ENCODE measurements around the gene DPYD.

Gene DPYD

DNA sequence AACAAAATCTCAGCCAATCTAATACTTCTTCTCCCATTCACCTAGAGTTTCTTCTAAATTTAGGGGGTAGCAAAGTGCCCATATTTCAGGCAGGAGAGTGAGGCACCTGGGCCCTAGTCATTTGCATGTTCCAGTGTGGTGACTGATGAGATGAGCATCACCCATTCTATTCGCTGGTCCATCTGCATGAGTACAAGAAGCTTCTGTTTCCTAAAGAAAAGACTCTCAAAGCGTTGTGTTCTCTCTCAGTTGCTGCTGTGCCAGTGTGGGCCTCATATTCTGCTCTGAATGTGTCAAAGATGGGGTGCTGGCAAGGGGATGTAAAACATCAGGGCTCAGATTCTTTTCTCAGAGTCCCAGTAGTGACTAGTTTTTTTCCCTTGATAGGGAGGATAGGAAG lies 16.1 kb upstream of the DPYD start:
- Histone ChIP-seq H3K27me3 (ENCODE audit: low read length) (no peaks in the 10 kb centered on the region), H3K9me2 (replicated peaks; ENCODE audit: insufficient read depth, low read length) (no peaks in the 10 kb centered on the region), H2AFZ (ENCODE audit: low read depth, low read length, severe bottlenecking) (no peak overlapping the region), H3F3A (ENCODE audit: insufficient read depth) (no peaks in the 10 kb centered on the region), H3K4me3 (ENCODE audit: insufficient read depth, low read length, poor library complexity, severe bottlenecking) (no peak overlapping the region), H3K9ac (ENCODE audit: low read length) (no peak overlapping the region), H4K20me1 (ENCODE audit: low read depth, low read length) (no peaks in the 10 kb centered on the region), H3K4me2 (ENCODE audit: low read depth, low read length, poor library complexity, severe bottlenecking) (no peak overlapping the region), H3K79me2 (ENCODE audit: insufficient read depth, low read length) (no peaks in the 10 kb centered on the region), H3K36me3 (ENCODE audit: low read length) (no peaks in the 10 kb centered on the region), H3K27ac (ENCODE audit: low read depth, low read length) (no peak overlapping the region), H3K9me3 (ENCODE audit: insufficient read depth, low read length) (no peaks in the 10 kb centered on the region)
- no peak for TF ChIP-seq EZH2phosphoT487 (conservative IDR thresholded peaks at IDR 0.05; ENCODE audit: low read length)
- TF ChIP-seq, protein P1, sequence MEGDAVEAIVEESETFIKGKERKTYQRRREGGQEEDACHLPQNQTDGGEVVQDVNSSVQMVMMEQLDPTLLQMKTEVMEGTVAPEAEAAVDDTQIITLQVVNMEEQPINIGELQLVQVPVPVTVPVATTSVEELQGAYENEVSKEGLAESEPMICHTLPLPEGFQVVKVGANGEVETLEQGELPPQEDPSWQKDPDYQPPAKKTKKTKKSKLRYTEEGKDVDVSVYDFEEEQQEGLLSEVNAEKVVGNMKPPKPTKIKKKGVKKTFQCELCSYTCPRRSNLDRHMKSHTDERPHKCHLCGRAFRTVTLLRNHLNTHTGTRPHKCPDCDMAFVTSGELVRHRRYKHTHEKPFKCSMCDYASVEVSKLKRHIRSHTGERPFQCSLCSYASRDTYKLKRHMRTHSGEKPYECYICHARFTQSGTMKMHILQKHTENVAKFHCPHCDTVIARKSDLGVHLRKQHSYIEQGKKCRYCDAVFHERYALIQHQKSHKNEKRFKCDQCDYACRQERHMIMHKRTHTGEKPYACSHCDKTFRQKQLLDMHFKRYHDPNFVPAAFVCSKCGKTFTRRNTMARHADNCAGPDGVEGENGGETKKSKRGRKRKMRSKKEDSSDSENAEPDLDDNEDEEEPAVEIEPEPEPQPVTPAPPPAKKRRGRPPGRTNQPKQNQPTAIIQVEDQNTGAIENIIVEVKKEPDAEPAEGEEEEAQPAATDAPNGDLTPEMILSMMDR (IDR thresholded peaks at IDR 0.05; ENCODE audit: insufficient read depth, low read length, poor library complexity, severe bottlenecking) = no peak

DNA sequence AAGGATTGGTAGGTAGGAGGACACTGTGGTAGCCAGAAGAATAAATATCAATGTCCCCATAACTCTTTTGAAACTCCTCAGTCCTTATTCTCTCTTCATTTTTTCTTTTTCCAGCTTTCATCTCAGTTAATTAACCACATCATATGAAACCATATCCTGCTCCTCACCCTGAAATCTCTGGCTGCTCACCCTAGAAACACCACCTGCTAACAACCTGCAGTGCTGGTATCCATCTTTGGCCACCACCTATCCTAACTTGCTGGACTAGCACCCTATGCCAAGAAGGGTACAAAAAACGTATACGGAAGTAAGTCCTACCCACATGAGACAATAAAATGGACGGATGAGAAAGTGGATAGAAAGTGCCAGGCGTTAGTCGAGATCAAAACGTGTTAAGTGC lies 13.7 kb upstream of the DPYD start:
- no peaks in the 10 kb centered on the region for H3K9me2 ChIP-seq (replicated peaks; ENCODE audit: insufficient read depth, low read length)
- no peak overlapping the region for H2AFZ ChIP-seq (ENCODE audit: low read depth, low read length, severe bottlenecking)
- no peaks in the 10 kb centered on the region for H3K79me2 ChIP-seq (ENCODE audit: insufficient read depth, low read length)
- no peak overlapping the region for H3K27ac ChIP-seq (ENCODE audit: low read depth, low read length)
- no peaks in the 10 kb centered on the region for H3K27me3 ChIP-seq (ENCODE audit: low read length)
- no peaks in the 10 kb centered on the region for H3F3A ChIP-seq (ENCODE audit: insufficient read depth)
- no peak overlapping the region for H3K4me3 ChIP-seq (ENCODE audit: insufficient read depth, low read length, poor library complexity, severe bottlenecking)
- no peak overlapping the region for H3K9ac ChIP-seq (ENCODE audit: low read length)
- no peak overlapping the region for H3K4me2 ChIP-seq (ENCODE audit: low read depth, low read length, poor library complexity, severe bottlenecking)
- no peaks in the 10 kb centered on the region for H4K20me1 ChIP-seq (ENCODE audit: low read depth, low read length)
- no peak for TF ChIP-seq EZH2phosphoT487 (conservative IDR thresholded peaks at IDR 0.05; ENCODE audit: low read length)
- TF ChIP-seq, protein P1 (IDR thresholded peaks at IDR 0.05; ENCODE audit: insufficient read depth, low read length, poor library complexity, severe bottlenecking) = no peak
- H3K9me3 ChIP-seq (ENCODE audit: insufficient read depth, low read length) = no peaks in the 10 kb centered on the region
- H3K36me3 ChIP-seq (ENCODE audit: low read length) = no peaks in the 10 kb centered on the region

DNA sequence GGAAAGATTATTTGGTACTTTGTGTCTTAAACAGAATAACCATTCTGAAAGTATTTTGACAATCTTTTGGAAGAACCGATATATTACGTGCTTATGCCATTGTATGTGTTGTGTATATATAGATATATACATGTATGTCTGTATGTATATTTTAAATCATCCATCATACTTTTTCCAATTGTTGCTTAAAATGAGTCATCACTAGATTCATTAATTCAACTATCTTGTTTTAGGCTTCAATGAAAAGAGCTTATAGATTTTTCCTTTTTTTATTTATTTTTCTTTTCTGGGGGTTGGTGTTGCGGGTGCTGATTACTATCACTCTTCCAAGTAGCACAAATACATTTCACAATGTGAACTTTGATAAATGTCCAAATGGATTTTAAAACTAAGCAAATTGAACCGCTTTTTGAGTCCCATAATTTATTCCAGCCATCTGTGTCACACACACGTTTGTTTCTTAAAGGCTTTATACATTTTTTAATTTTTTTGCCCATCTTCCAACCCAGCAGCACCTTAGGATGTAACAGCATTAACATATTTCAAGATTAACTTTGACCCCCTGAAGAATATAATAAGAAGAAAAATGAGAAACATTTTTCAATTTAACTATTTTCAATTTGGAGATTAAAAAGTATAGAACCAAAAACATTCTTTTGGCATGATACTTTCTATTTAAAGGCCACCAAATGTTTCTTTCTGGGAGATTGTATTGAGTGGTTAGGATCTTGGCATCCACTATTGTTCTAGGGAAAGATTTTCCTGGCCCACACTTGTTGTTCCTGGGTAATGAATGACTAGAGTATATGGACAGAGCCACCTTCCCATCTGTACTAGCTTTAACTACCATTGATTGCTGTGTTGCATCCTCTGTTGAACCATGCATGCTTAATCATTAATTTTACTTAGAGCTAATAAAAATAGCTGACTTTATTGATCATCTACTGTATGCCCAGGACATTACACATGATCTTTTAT lies 9.3 kb upstream of the DPYD start:
- Histone ChIP-seq H3K9me2 (replicated peaks; ENCODE audit: insufficient read depth, low read length) (no peaks in the 10 kb centered on the region), H3K9me3 (ENCODE audit: insufficient read depth, low read length) (no peaks in the 10 kb centered on the region), H3K9ac (ENCODE audit: low read length) (no peak overlapping the region), H3K4me2 (ENCODE audit: low read depth, low read length, poor library complexity, severe bottlenecking) (no peak overlapping the region), H2AFZ (ENCODE audit: low read depth, low read length, severe bottlenecking) (no peak overlapping the region), H3K27me3 (ENCODE audit: low read length) (no peaks in the 10 kb centered on the region), H3K4me3 (ENCODE audit: insufficient read depth, low read length, poor library complexity, severe bottlenecking) (no peak overlapping the region), H4K20me1 (ENCODE audit: low read depth, low read length) (no peaks in the 10 kb centered on the region), H3F3A (ENCODE audit: insufficient read depth) (no peaks in the 10 kb centered on the region), H3K27ac (ENCODE audit: low read depth, low read length) (no peak overlapping the region), H3K36me3 (ENCODE audit: low read length) (no peaks in the 10 kb centered on the region), H3K79me2 (ENCODE audit: insufficient read depth, low read length) (no peaks in the 10 kb centered on the region)
- TF ChIP-seq EZH2phosphoT487 (conservative IDR thresholded peaks at IDR 0.05; ENCODE audit: low read length) = no peak
- TF ChIP-seq, protein P1 (IDR thresholded peaks at IDR 0.05; ENCODE audit: insufficient read depth, low read length, poor library complexity, severe bottlenecking) = no peak

All from SU-DHL-6 (cell line).